Stimulated activated CD4-positive, alpha-beta T cell treated with anti-CD3 and anti-CD28 coated beads, TNF-alpha, amount 100 ng/mL, for 24 hours (primary cell): ENCODE results near the gene YTHDF1.

ENCODE experiments used
- DNase-seq, 3 experiments: peaks; one replicate each; pipeline ENCODE4 v3.0.0-alpha.2; 2020; ENCODE audit warnings: low read depth in 3 of 3

Gene YTHDF1

GRCh38 chr20:63185215-63185796 is 30.6 kb downstream of the YTHDF1 start:
- no peak for DNase-seq

- peak in 2 of 3 experiments; percentile 33 to 49 for DNase-seq
These were observed 32.3 kb downstream of the YTHDF1 start for GRCh38 chr20:63183422-63184146.

GRCh38 chr20:63182946-63183415 is 33.0 kb downstream of the YTHDF1 start:
- DNase-seq: no peak

GRCh38 chr20:63182425-63182824 is 33.5 kb downstream of the YTHDF1 start:
- no peak for DNase-seq

- no peak for DNase-seq
These were observed 34.7 kb downstream of the YTHDF1 start for GRCh38 chr20:63181226-63181625.

- DNase-seq: no peak
These were observed 35.3 kb downstream of the YTHDF1 start for GRCh38 chr20:63180569-63181185.

GRCh38 chr20:63179687-63180568 is 36.0 kb downstream of the YTHDF1 start:
- no peak for DNase-seq

GRCh38 chr20:63178889-63179686 is 36.8 kb downstream of the YTHDF1 start:
- DNase-seq: peak; percentile 28 to 71 (median 42)

- no peak for DNase-seq
These were observed 37.5 kb downstream of the YTHDF1 start for GRCh38 chr20:63178446-63178820.

- no peak for DNase-seq
These were observed 38.0 kb downstream of the YTHDF1 start for GRCh38 chr20:63177785-63178445.

- peak in 1 of 3 experiments; percentile 40 for DNase-seq
These were observed 38.7 kb downstream of the YTHDF1 start for GRCh38 chr20:63177134-63177784.

- no peak for DNase-seq
These were observed 39.4 kb downstream of the YTHDF1 start for GRCh38 chr20:63176427-63177133.

GRCh38 chr20:63176034-63176426 is 39.9 kb downstream of the YTHDF1 start:
- no peak for DNase-seq

- DNase-seq: no peak
These were observed 40.7 kb downstream of the YTHDF1 start for GRCh38 chr20:63175038-63175895.

- no peak for DNase-seq
These were observed 41.5 kb downstream of the YTHDF1 start for GRCh38 chr20:63174309-63175037.

- no peak for DNase-seq
These were observed 42.3 kb downstream of the YTHDF1 start for GRCh38 chr20:63173552-63174191.

GRCh38 chr20:63172726-63173125 is 43.2 kb downstream of the YTHDF1 start:
- DNase-seq: no peak
